CD4-positive, CD25-positive, alpha-beta regulatory T cell (primary cell): ENCODE data around the gene DHX32. TPM values are rescaled to one million over a fixed set of nuclear protein-coding genes. Genes with fewer than 3 reads are reported as not detected.
"Not testable (repeated sequence)": the region's sequence is repeated elsewhere in the genome, so short reads cannot be mapped to it uniquely, and the experiment has no call there.

ENCODE experiments used
- ATAC-seq, 2 donors: fragments of 150-1000 bp; cut with Tn5 transposase; one replicate each; pipeline ENCODE4 v1.10.0; 2021; ENCODE audit warnings: low read depth in 2 of 2, moderate number of reproducible peaks in 2 of 2, moderate library complexity in 1 of 2
- DNase-seq, 3 donors: peaks; one replicate each; pipeline versions ENCODE4 v3.0.0 to v3.0.0-alpha.2; 2012 to 2022; ENCODE audit warnings: mixed read lengths in 1 of 3
- H3K27ac ChIP-seq: one replicate; pipeline ENCODE4 v1.7.0; 2013; ENCODE audit warnings: mild to moderate bottlenecking, low read length; ENCODE audit not compliant: insufficient read depth, poor library complexity, severe bottlenecking
- H3K27me3 ChIP-seq: one replicate; pipeline ENCODE4 v1.7.0; 2013; ENCODE audit warnings: low read length; ENCODE audit not compliant: control insufficient read depth, insufficient read depth
- H3K36me3 ChIP-seq: one replicate; pipeline ENCODE4 v1.7.0; 2013; ENCODE audit warnings: mild to moderate bottlenecking, low read length, moderate library complexity; ENCODE audit not compliant: control insufficient read depth, insufficient read depth
- H3K4me1 ChIP-seq: 2 replicates; pipeline ENCODE4 v1.7.0; 2013; ENCODE audit warnings: mild to moderate bottlenecking, low read length; ENCODE audit not compliant: insufficient read depth, control insufficient read depth, poor library complexity, severe bottlenecking
- H3K4me3 ChIP-seq: one replicate; pipeline ENCODE4 v1.7.0; 2013; ENCODE audit warnings: low read depth, mild to moderate bottlenecking, low read length, moderate library complexity
- H3K9me3 ChIP-seq, 2 experiments: 1 replicate in 1 of 2; 2 replicates in 1 of 2; pipeline ENCODE4 v1.7.0; 2013; ENCODE audit warnings: low read length in 2 of 2, mild to moderate bottlenecking in 1 of 2, moderate library complexity in 1 of 2; ENCODE audit not compliant: control insufficient read depth in 2 of 2
- H3K27ac Mint-ChIP-seq, 3 donors: one replicate each; pipeline ENCODE4 v1.8.0; 2020 to 2022; ENCODE audit warnings: mild to moderate bottlenecking in 3 of 3, mixed read lengths in 3 of 3, moderate library complexity in 2 of 3
- H3K27me3 Mint-ChIP-seq: one replicate; pipeline ENCODE4 v1.8.0; 2022; ENCODE audit warnings: mild to moderate bottlenecking, mixed read lengths
- H3K36me3 Mint-ChIP-seq: one replicate; pipeline ENCODE4 v1.8.0; 2020; ENCODE audit warnings: mixed read lengths
- H3K4me1 Mint-ChIP-seq, 4 donors: one replicate each; pipeline ENCODE4 v1.8.0; 2020 to 2022; ENCODE audit warnings: mixed read lengths in 4 of 4, mild to moderate bottlenecking in 1 of 4
- H3K4me3 Mint-ChIP-seq, 4 donors: one replicate each; pipeline ENCODE4 v1.8.0; 2020 to 2022; ENCODE audit warnings: mild to moderate bottlenecking in 4 of 4, mixed read lengths in 4 of 4, moderate library complexity in 3 of 4
- H3K9me3 Mint-ChIP-seq, 7 donors: one replicate each; pipeline ENCODE4 v1.8.0; 2020 to 2022; ENCODE audit warnings: mixed read lengths in 7 of 7, mild to moderate bottlenecking in 3 of 7, moderate library complexity in 2 of 7
- polyA plus RNA-seq, 4 donors: library from polyadenylated mRNA; unstranded; fragments of 300-500 nt; fragmentation: Illumina TruSeq; gene quantifications; one replicate each; pipeline ENCODE4 v1.2.3, GENCODE V29; 2021
- total RNA-seq: library from RNA; stranded (reverse); gene quantifications from one replicate; pipeline ENCODE4 v1.2.3, GENCODE V29; 2022

DHX32 gene
- total and polyA plus RNA-seq, 5 donors from 2014 or later = 1.8 to 13.5 (median 10.3) TPM

- H3K9me3 Mint-ChIP-seq, DNase-seq, H3K27me3 ChIP-seq, H3K27ac Mint-ChIP-seq, H3K4me3 ChIP-seq, ATAC-seq, H3K36me3 Mint-ChIP-seq, H3K36me3 ChIP-seq, H3K4me3 Mint-ChIP-seq, H3K9me3 ChIP-seq, H3K27ac ChIP-seq: not testable (repeated sequence)
- Mint-ChIP-seq H3K4me1 (peaks cover 12 to 27% (median 19%) of the 10 kb centered on the region in 4 donors), H3K27me3 (peaks cover 19% of the 10 kb centered on the region)
- H3K4me1 ChIP-seq = peaks cover 18% of the 10 kb centered on the region
Observed at GRCh38 chr10:125892402-125892801, 11.3 kb upstream of the DHX32 start.

- ATAC-seq, H3K36me3 ChIP-seq, H3K9me3 ChIP-seq, H3K36me3 Mint-ChIP-seq, H3K4me3 Mint-ChIP-seq, H3K27ac ChIP-seq, H3K4me1 Mint-ChIP-seq, H3K4me1 ChIP-seq, H3K27me3 Mint-ChIP-seq, H3K4me3 ChIP-seq, DNase-seq, H3K9me3 Mint-ChIP-seq, H3K27me3 ChIP-seq, H3K27ac Mint-ChIP-seq: not testable (repeated sequence)
Observed at GRCh38 chr10:125889441-125889840, 8.3 kb upstream of the DHX32 start.

- H3K36me3 ChIP-seq = no peaks in the 10 kb centered on the region
- Mint-ChIP-seq H3K27me3 (no peaks in the 10 kb centered on the region), H3K9me3 (peaks cover 0 to 2% (median 0%) of the 10 kb centered on the region in 7 donors), H3K4me3 (no peak overlapping the region), H3K27ac (no peak overlapping the region), H3K4me1 (peaks cover 0 to 4% (median under 1%) of the 10 kb centered on the region in 4 donors), H3K36me3 (peaks cover 4% of the 10 kb centered on the region)
- DNase-seq (no peak), ATAC-seq (no peak)
- no peaks in the 10 kb centered on the region for H3K27me3 ChIP-seq
- H3K9me3 ChIP-seq = peaks cover 0 to 2% of the 10 kb centered on the region in 2 experiments
- no peak overlapping the region for H3K4me3 ChIP-seq
- no peak overlapping the region for H3K27ac ChIP-seq
- no peaks in the 10 kb centered on the region for H3K4me1 ChIP-seq
Observed at GRCh38 chr10:125886914-125887512, 5.9 kb upstream of the DHX32 start.

GRCh38 chr10:125883211-125883610, 2.1 kb upstream of the DHX32 start:
- no peak for ATAC-seq
- Histone ChIP-seq H3K4me1 (no peaks in the 10 kb centered on the region), H3K4me3 (no peak overlapping the region), H3K27me3 (no peaks in the 10 kb centered on the region), H3K9me3 (no peaks in the 10 kb centered on the region), H3K36me3 (no peaks in the 10 kb centered on the region), H3K27ac (no peak overlapping the region)
- H3K27ac Mint-ChIP-seq = no peak overlapping the region
- no peaks in the 10 kb centered on the region for H3K27me3 Mint-ChIP-seq
- peaks cover 9% of the 10 kb centered on the region for H3K36me3 Mint-ChIP-seq
- H3K9me3 Mint-ChIP-seq = no peaks in the 10 kb centered on the region
- no peak for DNase-seq
- no peak overlapping the region for H3K4me3 Mint-ChIP-seq
- H3K4me1 Mint-ChIP-seq = peaks cover 0 to 4% (median 0%) of the 10 kb centered on the region in 4 donors

- Histone ChIP-seq H3K9me3 (no peaks in the 10 kb centered on the region), H3K4me1 (no peaks in the 10 kb centered on the region), H3K27me3 (no peaks in the 10 kb centered on the region), H3K4me3 (no peak overlapping the region), H3K27ac (no peak overlapping the region), H3K36me3 (no peaks in the 10 kb centered on the region)
- Mint-ChIP-seq H3K9me3 (no peaks in the 10 kb centered on the region), H3K4me1 (peaks cover 0 to 4% (median 0%) of the 10 kb centered on the region in 4 donors), H3K4me3 (no peak overlapping the region), H3K27ac (no peak overlapping the region), H3K27me3 (no peaks in the 10 kb centered on the region), H3K36me3 (peaks cover 12% of the 10 kb centered on the region)
- ATAC-seq = no peak
- no peak for DNase-seq
Observed at GRCh38 chr10:125882596-125882995, 1.5 kb upstream of the DHX32 start.

GRCh38 chr10:125880719-125881118, 373 bp downstream of the DHX32 start:
- H3K9me3 ChIP-seq = peaks cover 3 to 16% of the 10 kb centered on the region in 2 experiments
- Mint-ChIP-seq H3K27me3 (no peaks in the 10 kb centered on the region), H3K4me3 (no peak overlapping the region), H3K27ac (no peak overlapping the region), H3K9me3 (peaks cover 0 to 13% (median 0%) of the 10 kb centered on the region in 7 donors), H3K36me3 (peaks cover 19% of the 10 kb centered on the region), H3K4me1 (peaks cover 0 to 4% (median 0%) of the 10 kb centered on the region in 4 donors)
- no peaks in the 10 kb centered on the region for H3K27me3 ChIP-seq
- DNase-seq (no peak), ATAC-seq (no peak)
- H3K36me3 ChIP-seq = peaks cover 3% of the 10 kb centered on the region
- H3K4me1 ChIP-seq = no peaks in the 10 kb centered on the region
- no peak overlapping the region for H3K27ac ChIP-seq
- H3K4me3 ChIP-seq = no peak overlapping the region

- peaks cover 0 to 10% (median 0%) of the 10 kb centered on the region in 4 donors for H3K4me1 Mint-ChIP-seq
- H3K27ac Mint-ChIP-seq = no peak overlapping the region
- H3K27me3 Mint-ChIP-seq = no peaks in the 10 kb centered on the region
- no peaks in the 10 kb centered on the region for H3K27me3 ChIP-seq
- H3K4me3 ChIP-seq = no peak overlapping the region
- peaks cover 3 to 16% of the 10 kb centered on the region in 2 experiments for H3K9me3 ChIP-seq
- H3K9me3 Mint-ChIP-seq = peaks cover 0 to 18% (median 1%) of the 10 kb centered on the region in 7 donors
- H3K36me3 ChIP-seq = peaks cover 3% of the 10 kb centered on the region
- ATAC-seq (no peak), DNase-seq (no peak)
- no peak overlapping the region for H3K4me3 Mint-ChIP-seq
- no peaks in the 10 kb centered on the region for H3K4me1 ChIP-seq
- peaks cover 26% of the 10 kb centered on the region for H3K36me3 Mint-ChIP-seq
- no peak overlapping the region for H3K27ac ChIP-seq
Observed at GRCh38 chr10:125878957-125879835, 1.9 kb downstream of the DHX32 start.
